Heart right ventricle (tissue), 16 donors: ENCODE results near the gene LYAR. TPM values are rescaled to one million over a fixed set of nuclear protein-coding genes. Genes with fewer than 3 reads are reported as not detected.
A peak's percentile ranks its signal among the peaks of the same experiment; 100 is the strongest.

Experiments used
- ATAC-seq, 8 donors: fragments of 200-7000 bp; cut with Tn5 transposase; one replicate each; pipeline ENCODE4 v1.9.1; 2020; ENCODE audit warnings: mild to moderate bottlenecking in 8 of 8, moderate library complexity in 8 of 8, moderate number of reproducible peaks in 1 of 8
- DNase-seq, 2 donors: peaks; one replicate each; pipeline ENCODE4 v3.0.0-alpha.2; 2020
- H3K27ac ChIP-seq, 10 donors: fragments of 200-600 bp; sonication (generic) in 2 of 10; one replicate each; pipeline versions ENCODE4 v1.5.0 to v1.8.0; 2020 to 2022; ENCODE audit warnings: mild to moderate bottlenecking in 3 of 10
- H3K27me3 ChIP-seq, 7 donors: fragments of 200-600 bp; one replicate each; pipeline ENCODE4 v1.8.0; 2021 to 2022; ENCODE audit warnings: mild to moderate bottlenecking in 2 of 7
- H3K36me3 ChIP-seq, 9 donors: fragments of 200-600 bp; sonication (generic) in 1 of 9; one replicate each; pipeline versions ENCODE4 v1.5.0 to v1.8.0; 2020 to 2022; ENCODE audit warnings: mild to moderate bottlenecking in 2 of 9
- H3K4me1 ChIP-seq, 9 donors: fragments of 200-600 bp; sonication (generic) in 1 of 9; one replicate each; pipeline versions ENCODE4 v1.5.0 to v1.8.0; 2020 to 2022; ENCODE audit warnings: mild to moderate bottlenecking in 4 of 9
- H3K4me3 ChIP-seq, 10 donors: fragments of 200-600 bp; sonication (generic) in 2 of 10; one replicate each; pipeline versions ENCODE4 v1.5.0 to v1.8.0; 2020 to 2022; ENCODE audit warnings: mild to moderate bottlenecking in 7 of 10, moderate library complexity in 2 of 10
- H3K9me3 ChIP-seq, 11 donors: fragments of 200-600 bp in 10 of 11; sonication (generic) in 2 of 11; one replicate each; pipeline versions ENCODE4 v1.5.0 to v1.8.0; 2013 to 2022; ENCODE audit warnings: mild to moderate bottlenecking in 2 of 11, control low read depth in 1 of 11, moderate library complexity in 1 of 11
- WGBS, 2 donors: extraction: QIAGEN DNeasy Blood & Tissue Kit; methylation state at CpG; one replicate each; pipeline ENCODE4 v1.1.7; 2013; ENCODE audit warnings: inconsistent platforms in 1 of 2; 5-methylcytosine and 5-hydroxymethylcytosine counted together
- intact Hi-C, 10 donors: fragments of 100-400 bp; cut with DNase I; formaldehyde crosslinking; loops; one replicate each; pipeline versions ENCODE4 v1.11.1 to v1.14.2; 2022
- long read RNA-seq, 3 donors: library from polyadenylated mRNA; unstranded; transcript quantifications; one replicate each; pipeline ENCODE4 v2.0.0, GENCODE V29; 2020 to 2021
- polyA plus RNA-seq, 2 donors: library from polyadenylated mRNA; stranded (reverse); fragments of 200-250 nt; gene quantifications; one replicate each; pipeline ENCODE4 v1.2.3, GENCODE V29; 2013
- total RNA-seq, 10 donors: library from RNA; stranded (reverse); fragmentation: NEBNext Ultra II Directional in 3 of 10; extraction: Animal tissue kit (Norgen Biotek cat#: 25700) in 3 of 10; gene quantifications; one replicate each; pipeline versions ENCODE4 v1.2.1 to v1.2.4, GENCODE V29; 2021 to 2023
- TF ChIP-seq, protein P1 (sequence below), 9 donors: fragments of 200-600 bp; sonication (generic) in 2 of 9; IDR thresholded peaks; one replicate each; pipeline versions ENCODE4 v1.5.0 to v1.8.0; 2021 to 2022; ENCODE audit warnings: antibody characterized with exemption in 9 of 9, mild to moderate bottlenecking in 5 of 9, moderate library complexity in 1 of 9
- donor health status: Arrhythmogenic right ventricular cardiomyopathy.
- donor health status: ischemic (EF 13 %, LVEDD 7.1; RV severe dilation, severe dysfunction).
- donor health status: healthy with polysubstance abuse.
- donor health status: DM: no; HTN: yes; CAD: no.
- donor health status: DM: no; HTN: no; CAD: no.
- donor health status: ischemic (EF 25% LVEDD 6.9; RV normal size, moderate dysfunction).
- donor health status: ischemic (EF 25% LVEDD 5.7; RV mildly dilated, moderate dysfunction).
- donor health status: healthy.
- donor health status: DM: yes; HTN: yes; CAD: no.
- donor health status: Ischemic cardiomyopathy.
- donor health status: ischemic (EF 35%, LVEDD 5.7; RV mildly dilated, moderate dysfunction).
- donor health status: nonischemic (EF 11% LVEDD 7.7; RV severe dilation, severe dysfunction).
- donor health status: DM: yes; HTN: yes; CAD: no.
- donor health status: PGD.
- donor health status: ischemic (EF 29% LVEDD 5.4; RV normal size, mild dysfunction).
- donor health status: nonischemic (EF 23%, LVEDD 6.1; RV moderate dilation, normal function).

LYAR gene, protein sequence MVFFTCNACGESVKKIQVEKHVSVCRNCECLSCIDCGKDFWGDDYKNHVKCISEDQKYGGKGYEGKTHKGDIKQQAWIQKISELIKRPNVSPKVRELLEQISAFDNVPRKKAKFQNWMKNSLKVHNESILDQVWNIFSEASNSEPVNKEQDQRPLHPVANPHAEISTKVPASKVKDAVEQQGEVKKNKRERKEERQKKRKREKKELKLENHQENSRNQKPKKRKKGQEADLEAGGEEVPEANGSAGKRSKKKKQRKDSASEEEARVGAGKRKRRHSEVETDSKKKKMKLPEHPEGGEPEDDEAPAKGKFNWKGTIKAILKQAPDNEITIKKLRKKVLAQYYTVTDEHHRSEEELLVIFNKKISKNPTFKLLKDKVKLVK
- total RNA-seq (10 to 100 TPM in 8 of 10 donors, 1 to 10 TPM in 2; 7.6 to 16.2 (median 11.6) TPM), polyA plus RNA-seq (10 to 100 TPM; 13.3 to 20.6 TPM)
- long read RNA-seq, donor 1, transcript LYAR-201 (10 exons, 1,569 nt), result major isoform, 6 of 6 reads
- long read RNA-seq, donor 1, partial matches to known transcripts, result 0 of 6 reads
- long read RNA-seq, donor 1, other reads (novel, unspliced or antisense), result 0 of 6 reads
- long read RNA-seq, donor 2, transcript LYAR-201 (10 exons, 1,569 nt), result major isoform, 5 of 12 reads
- long read RNA-seq, donor 2, partial matches to known transcripts, result 6 of 12 reads
- long read RNA-seq, donor 2, other reads (novel, unspliced or antisense), result 1 of 12 reads
- long read RNA-seq, donor 3, transcript LYAR-201 (10 exons, 1,569 nt), result major isoform, 5 of 6 reads
- long read RNA-seq, donor 3, partial matches to known transcripts, result 1 of 6 reads
- long read RNA-seq, donor 3, other reads (novel, unspliced or antisense), result 0 of 6 reads

DNA sequence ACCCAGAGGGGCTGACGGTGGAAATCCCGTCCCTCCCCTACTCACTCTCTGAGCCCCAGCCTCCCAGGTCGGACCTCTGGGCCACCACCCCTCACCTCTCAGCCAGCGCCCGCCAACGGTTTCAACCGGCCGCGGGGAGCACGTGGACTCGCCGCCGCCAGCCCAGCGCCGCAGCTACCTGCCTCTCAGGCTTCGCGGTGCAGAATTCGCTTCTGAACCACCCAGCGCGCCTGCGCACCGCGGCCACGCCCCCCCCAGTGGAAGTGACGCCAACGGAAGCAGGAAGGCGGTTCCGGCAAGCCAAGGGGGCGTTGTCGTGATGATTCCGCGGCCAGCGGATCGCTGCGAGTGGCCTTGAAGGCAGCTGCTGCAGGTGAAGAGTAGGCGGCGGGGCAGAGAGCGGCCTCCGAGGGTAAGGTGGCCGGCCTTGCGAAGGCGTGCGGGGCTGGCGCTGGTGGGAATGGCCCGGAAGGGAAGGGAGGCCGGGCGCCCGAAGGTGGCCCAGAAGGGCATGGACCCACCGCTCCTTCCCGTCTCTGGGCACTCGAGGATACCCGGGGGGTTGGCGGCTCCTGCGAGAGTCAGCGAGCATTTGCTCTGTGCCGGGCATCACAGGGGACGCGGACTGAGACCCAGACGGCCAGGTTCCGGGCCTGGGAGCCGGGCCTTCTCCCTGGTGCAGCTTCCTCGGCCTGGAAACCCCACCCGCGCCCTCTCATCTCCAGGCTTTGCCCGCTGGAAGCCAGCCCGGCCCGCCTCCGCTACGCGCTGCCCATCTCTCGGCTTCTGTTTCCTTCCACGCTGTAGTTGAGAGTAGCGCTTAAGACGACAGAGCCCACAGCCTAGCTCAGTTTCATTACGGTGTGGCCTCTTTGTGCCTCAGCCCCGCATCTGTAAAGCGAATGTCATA is at the start of gene LYAR, which contains the start of gene ZBTB49:
LYAR (minus strand) TSS at position 214 of the 910 bp plus-strand sequence. CDS start 6,412 bp downstream, outside the sequence.
ZBTB49 (plus strand) TSS at position 311 of the 910 bp plus-strand sequence. CDS start 9,695 bp downstream, outside the sequence.
- whole genome bisulfite sequencing, 2 donors, result 1% methylated on average over 77 of the region's 77 CpGs
- H3K27me3 ChIP-seq, result no peaks in the 10 kb centered on the region

DNA sequence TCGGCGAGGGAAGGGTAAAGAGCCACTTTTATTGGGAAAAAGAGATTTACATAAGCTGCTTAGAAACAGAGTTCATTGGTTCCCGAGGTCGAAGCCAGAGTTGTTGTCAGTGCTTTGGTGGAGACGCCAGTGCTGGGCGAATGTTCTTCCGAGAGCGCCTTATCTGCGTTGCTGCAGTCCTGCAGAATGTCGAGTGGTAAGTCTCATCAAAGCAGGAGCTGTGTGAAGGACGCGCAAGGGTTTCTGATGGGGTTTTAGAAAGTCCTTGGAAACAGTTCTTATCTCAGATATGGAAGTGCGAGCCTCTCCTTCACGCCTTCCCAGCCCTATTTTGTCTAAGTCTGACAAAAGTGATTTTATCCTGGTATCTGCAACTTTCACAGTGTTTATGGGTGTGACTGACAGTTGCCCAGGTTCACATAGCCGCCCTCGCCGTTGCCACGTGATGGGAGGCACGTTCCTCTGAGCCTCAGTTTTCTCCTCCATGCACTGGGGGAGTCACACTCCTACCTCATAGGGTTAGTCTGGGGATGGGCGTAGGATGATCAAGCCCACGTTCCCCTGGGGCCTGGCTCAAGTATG is 49.6 kb upstream of the LYAR start:
- peak overlapping the region in 1 of 10 donors; percentile 7 for H3K4me3 ChIP-seq
- no peaks in the 10 kb centered on the region for H3K9me3 ChIP-seq
- H3K27ac ChIP-seq, result no peak overlapping the region
- TF ChIP-seq, protein P1, sequence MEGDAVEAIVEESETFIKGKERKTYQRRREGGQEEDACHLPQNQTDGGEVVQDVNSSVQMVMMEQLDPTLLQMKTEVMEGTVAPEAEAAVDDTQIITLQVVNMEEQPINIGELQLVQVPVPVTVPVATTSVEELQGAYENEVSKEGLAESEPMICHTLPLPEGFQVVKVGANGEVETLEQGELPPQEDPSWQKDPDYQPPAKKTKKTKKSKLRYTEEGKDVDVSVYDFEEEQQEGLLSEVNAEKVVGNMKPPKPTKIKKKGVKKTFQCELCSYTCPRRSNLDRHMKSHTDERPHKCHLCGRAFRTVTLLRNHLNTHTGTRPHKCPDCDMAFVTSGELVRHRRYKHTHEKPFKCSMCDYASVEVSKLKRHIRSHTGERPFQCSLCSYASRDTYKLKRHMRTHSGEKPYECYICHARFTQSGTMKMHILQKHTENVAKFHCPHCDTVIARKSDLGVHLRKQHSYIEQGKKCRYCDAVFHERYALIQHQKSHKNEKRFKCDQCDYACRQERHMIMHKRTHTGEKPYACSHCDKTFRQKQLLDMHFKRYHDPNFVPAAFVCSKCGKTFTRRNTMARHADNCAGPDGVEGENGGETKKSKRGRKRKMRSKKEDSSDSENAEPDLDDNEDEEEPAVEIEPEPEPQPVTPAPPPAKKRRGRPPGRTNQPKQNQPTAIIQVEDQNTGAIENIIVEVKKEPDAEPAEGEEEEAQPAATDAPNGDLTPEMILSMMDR (IDR thresholded peaks at IDR 0.05), result no peak
- peaks cover 0 to 15% (median 0%) of the 10 kb centered on the region in 7 donors for H3K27me3 ChIP-seq
- no peaks in the 10 kb centered on the region for H3K36me3 ChIP-seq
- intact Hi-C loops, result loop anchor here in 3 of 10 donors (2.0 to 5.0 kb wide), 2 partner anchors 85 to 87 kb away; no protein-coding TSS in a partner anchor
- DNase-seq, result no peak
- H3K4me1 ChIP-seq, result peaks cover 0 to 15% (median 3%) of the 10 kb centered on the region in 9 donors
- 12 to 16% methylated on average over 21 of the region's 21 CpGs for WGBS, 2 donors
- peak; percentile 51 to 77 (median 55) for ATAC-seq

More for the DNA sequence above, at the start of gene LYAR, which contains the start of gene ZBTB49:
- peak; percentile 95 to 99 (median 98) for ATAC-seq
- TF ChIP-seq, protein P1 (IDR thresholded peaks at IDR 0.05), result peak in 1 of 9 donors; percentile 22
- Histone ChIP-seq H3K36me3 (peaks cover 0 to 23% (median 0%) of the 10 kb centered on the region in 9 donors), H3K4me1 (peaks cover 4 to 47% (median 27%) of the 10 kb centered on the region in 9 donors), H3K27ac (peak within 1 kb of the TSS; percentile 35 to 91 (median 84)), H3K4me3 (peak within 1 kb of the TSS; percentile 57 to 99 (median 90)), H3K9me3 (no peaks in the 10 kb centered on the region)
- intact Hi-C loops, result loop anchor here in 3 of 10 donors (5.0 kb wide), 1 partner anchor 38 kb away; no protein-coding TSS in a partner anchor
- peak; percentile 94 to 96 for DNase-seq

DNA sequence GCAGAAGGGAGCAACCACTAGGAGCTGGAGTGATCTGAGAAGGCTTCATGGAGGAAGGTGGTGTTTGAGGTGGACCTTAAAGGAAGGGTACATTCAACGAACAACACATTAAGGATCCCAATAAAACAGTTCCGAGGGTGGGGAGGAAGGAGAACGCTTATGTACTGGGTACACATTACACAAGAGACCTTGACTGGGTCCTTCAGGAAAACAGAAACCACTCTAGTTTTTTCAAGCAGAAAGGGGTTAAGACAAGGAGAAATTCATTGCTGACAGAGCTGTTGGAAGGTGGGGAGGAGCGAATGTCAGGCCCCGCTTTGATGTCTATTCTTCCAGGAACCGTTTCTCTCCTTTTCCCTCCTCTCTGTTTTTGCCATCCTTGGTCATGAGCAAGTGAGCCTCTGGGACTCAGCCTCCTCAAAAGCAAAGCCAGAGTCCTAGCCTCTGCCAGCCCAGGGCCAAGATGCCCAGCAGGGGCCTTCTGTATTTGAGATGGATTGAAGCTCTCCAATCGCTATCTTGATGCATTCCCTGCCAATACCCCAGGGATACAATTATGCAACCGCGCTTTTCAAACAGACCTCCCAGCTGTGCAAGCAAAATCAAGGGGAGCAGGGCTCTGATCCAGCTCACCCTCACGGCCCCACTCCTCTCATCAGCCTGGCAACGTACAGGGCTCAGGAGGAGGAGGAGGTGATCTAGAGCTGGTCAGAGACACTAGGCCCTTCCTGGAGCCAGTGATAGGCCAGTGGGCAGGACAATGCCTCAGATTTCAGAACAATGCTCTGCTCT is 48.5 kb upstream of the LYAR start:
- no peak overlapping the region for H3K4me3 ChIP-seq
- WGBS, 2 donors, result 75 to 77% methylated on average over 11 of the region's 11 CpGs
- TF ChIP-seq, protein P1 (IDR thresholded peaks at IDR 0.05), result no peak
- DNase-seq (no peak), ATAC-seq (no peak)
- intact Hi-C loops, result loop anchor here in 3 of 10 donors (2.0 to 5.0 kb wide), 2 partner anchors 84 to 86 kb away; no protein-coding TSS in a partner anchor
- peaks cover 0 to 10% (median 0%) of the 10 kb centered on the region in 7 donors for H3K27me3 ChIP-seq
- H3K4me1 ChIP-seq, result peaks cover 0 to 19% (median 4%) of the 10 kb centered on the region in 9 donors
- H3K27ac ChIP-seq, result no peak overlapping the region
- no peaks in the 10 kb centered on the region for H3K9me3 ChIP-seq
- no peaks in the 10 kb centered on the region for H3K36me3 ChIP-seq
